WI38 (cell line): Measurements from ENCODE around the gene SKI.
"Not testable (repeated sequence)": the region's sequence is repeated elsewhere in the genome, so short reads cannot be mapped to it uniquely, and the experiment has no call there.

Experiments used
- H3K4me3 ChIP-seq: 2 replicates; pipeline ENCODE4 v1.5.1; 2011; ENCODE audit warnings: low read depth, mild to moderate bottlenecking, control low read depth, low read length
- TF ChIP-seq, protein P1 (sequence below): IDR thresholded peaks from 2 replicates; pipeline ENCODE4 v1.5.1; 2012; ENCODE audit warnings: low read depth, mild to moderate bottlenecking, control low read depth, low read length

SKI gene

DNA sequence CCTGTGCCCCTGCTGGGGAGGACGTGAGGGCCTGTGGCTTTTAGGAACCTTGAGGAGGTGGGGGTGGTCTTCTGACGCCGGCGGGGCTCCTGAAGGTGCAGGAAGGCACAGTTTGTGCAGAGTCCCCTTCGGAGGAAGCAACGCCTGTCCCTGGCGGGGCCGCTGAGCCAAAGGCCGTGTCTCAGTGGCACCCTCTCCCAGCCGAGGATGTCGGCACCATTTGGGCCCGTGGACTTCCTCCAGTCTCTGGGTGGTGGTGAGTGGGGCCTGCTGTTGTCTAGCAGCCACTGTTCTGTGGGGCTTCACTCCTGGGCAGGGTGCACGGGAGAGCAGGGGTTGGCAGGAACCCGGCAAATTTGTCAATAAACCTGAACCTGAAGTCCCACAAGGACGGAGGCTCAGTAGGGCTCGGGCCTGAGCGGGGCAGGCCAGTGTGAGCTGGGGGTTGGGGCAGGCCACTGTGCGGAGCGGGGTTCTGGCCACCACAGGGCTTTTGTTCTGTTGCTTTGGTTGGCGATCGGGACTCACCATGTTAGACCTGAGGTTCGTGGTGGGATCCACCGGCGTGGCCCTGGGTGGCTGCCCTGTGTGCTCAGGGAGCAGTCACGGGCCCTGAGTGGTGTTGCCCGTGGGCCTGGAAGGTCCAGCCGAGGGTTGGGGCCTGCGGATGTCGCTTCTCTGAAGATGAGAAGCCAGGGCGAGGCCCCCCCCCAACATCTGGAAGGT is 64.8 kb downstream of the SKI start:
- TF ChIP-seq, protein P1, sequence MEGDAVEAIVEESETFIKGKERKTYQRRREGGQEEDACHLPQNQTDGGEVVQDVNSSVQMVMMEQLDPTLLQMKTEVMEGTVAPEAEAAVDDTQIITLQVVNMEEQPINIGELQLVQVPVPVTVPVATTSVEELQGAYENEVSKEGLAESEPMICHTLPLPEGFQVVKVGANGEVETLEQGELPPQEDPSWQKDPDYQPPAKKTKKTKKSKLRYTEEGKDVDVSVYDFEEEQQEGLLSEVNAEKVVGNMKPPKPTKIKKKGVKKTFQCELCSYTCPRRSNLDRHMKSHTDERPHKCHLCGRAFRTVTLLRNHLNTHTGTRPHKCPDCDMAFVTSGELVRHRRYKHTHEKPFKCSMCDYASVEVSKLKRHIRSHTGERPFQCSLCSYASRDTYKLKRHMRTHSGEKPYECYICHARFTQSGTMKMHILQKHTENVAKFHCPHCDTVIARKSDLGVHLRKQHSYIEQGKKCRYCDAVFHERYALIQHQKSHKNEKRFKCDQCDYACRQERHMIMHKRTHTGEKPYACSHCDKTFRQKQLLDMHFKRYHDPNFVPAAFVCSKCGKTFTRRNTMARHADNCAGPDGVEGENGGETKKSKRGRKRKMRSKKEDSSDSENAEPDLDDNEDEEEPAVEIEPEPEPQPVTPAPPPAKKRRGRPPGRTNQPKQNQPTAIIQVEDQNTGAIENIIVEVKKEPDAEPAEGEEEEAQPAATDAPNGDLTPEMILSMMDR = no peak

DNA sequence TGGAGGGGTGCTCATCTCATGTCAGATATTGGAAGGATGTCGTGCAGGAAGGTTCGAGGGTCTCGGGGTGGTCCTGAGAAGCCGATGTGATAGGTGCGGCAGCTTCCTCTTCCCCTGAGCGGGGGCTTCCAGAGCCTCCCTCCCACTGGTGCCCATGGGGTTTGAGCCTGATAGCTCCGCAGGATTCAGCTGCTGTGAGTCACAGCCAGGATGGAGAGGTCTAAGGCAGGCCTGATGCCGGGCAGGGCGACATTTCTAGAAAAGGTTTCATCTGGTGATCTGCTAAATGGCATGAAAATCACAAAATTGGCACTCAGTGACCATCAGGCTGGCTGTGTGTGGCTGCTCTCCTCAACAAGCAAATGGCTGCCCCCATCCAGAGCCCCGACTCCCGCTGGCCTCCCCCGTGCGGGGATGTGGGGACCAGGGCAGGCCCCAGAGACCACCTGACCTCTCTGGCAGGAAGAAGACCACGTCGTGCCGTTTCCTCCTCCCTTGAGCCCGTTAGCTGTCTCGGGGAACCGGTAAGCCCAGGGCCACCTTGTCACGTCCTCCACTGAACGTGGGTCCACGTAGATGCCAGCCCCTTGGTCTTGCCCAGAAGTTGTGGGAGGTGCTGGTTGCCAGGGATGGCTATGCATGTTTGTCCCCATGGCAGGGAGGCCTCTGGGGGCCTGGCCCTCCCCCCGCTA is 66.1 kb downstream of the SKI start:
- no peak overlapping the region for H3K4me3 ChIP-seq
- TF ChIP-seq, protein P1 = no peak

More for the DNA sequence above, 64.8 kb downstream of the SKI start:
- H3K4me3 ChIP-seq = no peak overlapping the region

DNA sequence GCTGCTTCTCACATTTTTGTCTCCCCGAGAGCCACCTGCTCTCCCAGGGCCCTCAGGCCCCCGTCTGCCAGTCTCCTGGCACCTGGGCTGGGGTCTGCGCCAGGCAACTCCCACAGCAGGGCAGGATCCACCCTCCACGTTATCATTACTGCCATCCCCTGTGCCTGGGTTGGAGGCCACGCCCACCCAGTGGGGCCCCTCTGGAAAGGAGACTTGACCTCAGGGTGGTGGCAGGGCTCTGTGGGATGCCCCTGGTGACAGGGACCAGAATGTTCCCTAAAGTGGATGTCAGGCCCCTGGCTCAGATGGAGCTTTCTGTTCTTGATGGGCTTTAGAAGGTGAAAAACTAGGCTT is 66.6 kb downstream of the SKI start:
- TF ChIP-seq, protein P1 = no peak
- no peak overlapping the region for H3K4me3 ChIP-seq

DNA sequence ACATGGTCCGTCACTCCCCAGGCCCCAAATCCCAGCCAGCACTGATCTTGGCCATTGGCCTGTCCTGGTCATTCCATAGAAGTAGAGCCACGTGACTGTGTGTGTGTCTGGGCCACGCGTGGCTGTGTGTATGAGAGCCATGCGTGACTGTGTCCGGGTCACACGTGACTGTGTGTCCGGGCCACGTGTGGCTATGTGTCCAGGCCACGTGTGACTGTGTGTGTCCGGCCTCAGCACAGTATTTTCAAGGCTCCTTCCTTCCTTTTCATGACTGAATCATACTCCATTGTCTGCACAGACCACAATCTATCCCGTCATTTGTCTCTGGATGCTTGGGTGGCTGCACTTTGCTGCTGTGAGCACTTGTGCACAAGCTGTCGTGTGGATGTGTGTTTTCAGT is 67.4 kb downstream of the SKI start:
- TF ChIP-seq, protein P1 = no peak
- no peak overlapping the region for H3K4me3 ChIP-seq

DNA sequence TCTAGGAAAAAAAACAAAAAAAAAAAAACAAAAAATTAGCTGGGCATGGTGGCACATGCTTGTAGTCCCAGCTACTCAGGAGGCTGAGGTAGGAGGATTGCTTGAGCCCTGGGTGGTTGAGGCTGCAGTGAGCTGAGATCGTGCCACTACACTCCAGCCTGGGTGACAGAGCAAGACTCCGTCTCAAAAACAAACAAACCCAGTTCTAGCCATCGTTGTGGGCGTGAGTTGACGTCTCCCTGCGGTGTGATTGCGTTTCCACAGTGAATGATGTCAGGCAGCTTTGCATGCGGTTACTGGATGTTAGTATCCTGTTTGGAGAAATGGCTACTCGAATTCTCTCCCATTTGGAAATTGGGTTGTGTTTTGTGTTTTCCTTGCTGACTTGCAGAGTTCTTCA is 68.1 kb downstream of the SKI start:
- H3K4me3 ChIP-seq = not testable (repeated sequence)

DNA sequence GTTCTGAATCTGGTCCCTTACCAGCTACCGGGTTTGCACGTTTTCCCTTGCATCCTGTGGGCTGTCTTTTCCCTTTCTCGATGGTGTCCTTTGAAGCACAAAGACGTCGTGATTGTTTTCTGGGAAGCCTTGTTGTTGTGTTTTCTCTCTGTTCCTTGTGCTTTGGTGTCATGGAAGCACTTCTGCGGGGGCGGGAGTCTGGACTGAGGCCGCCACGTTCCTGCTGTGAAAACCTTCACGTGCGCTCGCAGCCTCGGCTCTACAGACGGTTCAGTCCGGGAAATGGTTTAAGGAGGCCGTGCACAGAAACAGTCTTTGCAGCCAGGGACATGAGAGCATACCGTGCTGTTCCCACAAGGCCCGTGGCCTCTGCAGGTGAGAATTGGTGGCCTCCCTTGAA is 68.5 kb downstream of the SKI start:
- no peak overlapping the region for H3K4me3 ChIP-seq
- TF ChIP-seq, protein P1 = no peak

DNA sequence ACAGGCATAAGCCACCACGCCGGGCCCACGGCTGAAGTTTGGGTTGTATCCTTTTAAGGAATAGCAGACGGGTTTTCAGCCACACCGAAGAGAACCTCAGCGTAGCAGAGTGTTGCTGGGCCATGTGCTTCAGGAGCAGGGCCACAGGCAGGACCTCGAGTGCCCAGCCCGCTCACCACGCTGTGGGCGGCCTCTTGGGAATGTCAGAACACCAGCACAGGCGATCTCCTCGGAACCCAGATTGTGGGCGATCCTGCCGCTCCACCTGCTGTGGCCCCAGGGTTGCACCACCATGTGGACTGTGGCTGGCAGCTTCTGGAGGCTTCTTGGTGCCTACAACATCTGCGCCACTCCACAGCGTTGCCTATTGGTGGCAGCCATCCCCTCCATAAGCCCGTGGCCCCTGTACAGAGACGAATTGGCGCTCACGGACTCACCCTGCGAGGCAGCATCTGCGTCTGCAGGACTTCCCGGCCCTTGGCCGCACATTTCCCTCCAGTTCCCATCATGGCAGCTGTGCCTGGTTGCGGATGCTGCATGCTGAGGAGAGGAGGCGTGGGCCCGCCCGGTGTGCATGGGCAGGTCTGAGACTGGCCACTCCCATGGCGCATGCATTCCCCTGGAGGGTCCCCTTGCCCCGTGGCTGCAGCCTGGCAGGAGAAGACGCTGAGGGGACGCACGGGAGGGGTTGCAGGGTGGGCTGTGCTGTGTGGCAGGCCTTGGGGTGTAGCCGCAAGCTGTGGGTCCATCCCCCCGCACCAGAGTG is 69.3 kb downstream of the SKI start:
- TF ChIP-seq, protein P1 = no peak

More for the DNA sequence above, 69.3 kb downstream of the SKI start:
- no peak overlapping the region for H3K4me3 ChIP-seq
